Activated CD4-positive, alpha-beta T cell treated with anti-CD3 and anti-CD28 coated beads, Interleukin-2, amount 10 ng/mL, durations not matched to agents 7 days and 5 days (primary cell): Measurements from ENCODE around the gene SLC16A12. TPM values are rescaled to one million over a fixed set of nuclear protein-coding genes. Genes with fewer than 3 reads are reported as not detected.
A peak's percentile ranks its signal among the peaks of the same experiment; 100 is the strongest.
"Not testable (repeated sequence)": the region's sequence is repeated elsewhere in the genome, so short reads cannot be mapped to it uniquely, and the experiment has no call there.

Experiments
- CTCF ChIA-PET: fragments of 350-600 bp; sonication (Branson Sonifier 250); formaldehyde crosslinking; loops from one replicate; lab custom pipeline; 2021; ENCODE audit warnings: antibody characterized with exemption; lab: Charles Lee
- POLR2A ChIA-PET: fragments of 350-600 bp; sonication (Branson Sonifier 250); formaldehyde crosslinking; loops from one replicate; lab custom pipeline; 2021; ENCODE audit warnings: antibody characterized with exemption; lab: Charles Lee
- DNase-seq: peaks from one replicate; pipeline ENCODE4 v3.0.0-alpha.2; 2020
- H3K27ac Mint-ChIP-seq: one replicate; pipeline ENCODE4 v1.8.0; 2021; ENCODE audit warnings: mild to moderate bottlenecking, moderate library complexity, mixed read lengths
- H3K27me3 Mint-ChIP-seq: one replicate; pipeline ENCODE4 v1.8.0; 2021; ENCODE audit warnings: mixed read lengths
- H3K36me3 Mint-ChIP-seq: one replicate; pipeline ENCODE4 v1.8.0; 2021; ENCODE audit warnings: low read depth, mixed read lengths
- H3K4me1 Mint-ChIP-seq: one replicate; pipeline ENCODE4 v1.8.0; 2021; ENCODE audit warnings: mixed read lengths
- H3K4me3 Mint-ChIP-seq: one replicate; pipeline ENCODE4 v1.8.0; 2021; ENCODE audit warnings: mild to moderate bottlenecking, moderate library complexity, mixed read lengths
- H3K9me3 Mint-ChIP-seq: one replicate; pipeline ENCODE4 v1.8.0; 2021; ENCODE audit warnings: mixed read lengths
- total RNA-seq, 2 experiments: library from RNA; stranded (reverse); gene quantifications; one replicate each; pipeline ENCODE4 v1.2.3, GENCODE V29; 2021

The SLC16A12 gene
- total RNA-seq, 2 experiments from 2014 or later = not detected

DNA sequence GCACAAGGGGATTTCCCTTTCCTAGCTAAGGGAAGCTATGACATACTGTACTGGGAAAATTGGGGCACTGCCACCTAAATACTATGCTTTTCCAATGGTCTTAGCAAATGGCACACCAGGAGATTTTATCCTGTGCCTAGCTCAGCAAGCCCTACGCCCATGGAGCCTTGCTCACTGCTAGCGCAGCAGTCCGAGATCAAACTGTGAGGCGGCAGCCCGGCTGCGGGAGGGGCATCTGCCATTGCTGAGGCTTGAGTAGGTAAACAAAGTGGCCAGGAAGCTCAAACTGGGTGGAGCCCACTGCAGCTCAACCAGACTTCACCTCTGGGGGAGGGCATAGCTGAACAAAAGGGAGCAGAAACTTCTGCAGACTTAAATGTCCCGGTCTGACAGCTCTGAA is 90.6 kb downstream of the SLC16A12 start:
- POLR2A ChIA-PET, H3K4me3 Mint-ChIP-seq, H3K9me3 Mint-ChIP-seq, DNase-seq, H3K27ac Mint-ChIP-seq, H3K36me3 Mint-ChIP-seq, H3K4me1 Mint-ChIP-seq: not testable (repeated sequence)
- CTCF ChIA-PET = interaction anchor here (0.6 to 1.5 kb wide), 2 partner anchors 12 to 14 kb away, joined by 3 read pairs; no protein-coding TSS in a partner anchor
- peaks cover 30% of the 10 kb centered on the region for H3K27me3 Mint-ChIP-seq

- no peaks in the 10 kb centered on the region for H3K36me3 Mint-ChIP-seq
- peaks cover 32% of the 10 kb centered on the region for H3K27me3 Mint-ChIP-seq
- H3K9me3 Mint-ChIP-seq = no peaks in the 10 kb centered on the region
- POLR2A ChIA-PET = no interaction called here
- no peak overlapping the region for H3K4me3 Mint-ChIP-seq
- no peak overlapping the region for H3K27ac Mint-ChIP-seq
- CTCF ChIA-PET = no interaction called here
- no peak for DNase-seq
- no peaks in the 10 kb centered on the region for H3K4me1 Mint-ChIP-seq
Measured at GRCh38 chr10:89442289-89442688, 93.1 kb downstream of the SLC16A12 start.

- DNase-seq = no peak
- Mint-ChIP-seq H3K27ac (no peak overlapping the region), H3K27me3 (peaks cover 31% of the 10 kb centered on the region), H3K36me3 (no peaks in the 10 kb centered on the region), H3K9me3 (no peaks in the 10 kb centered on the region), H3K4me1 (no peaks in the 10 kb centered on the region), H3K4me3 (no peak overlapping the region)
- ChIA-PET POLR2A (no interaction called here), CTCF (no interaction called here)
Measured at GRCh38 chr10:89440226-89441009, 95.0 kb downstream of the SLC16A12 start.

GRCh38 chr10:89438525-89438924 is 96.9 kb downstream of the SLC16A12 start:
- DNase-seq = no peak
- no peaks in the 10 kb centered on the region for H3K4me1 Mint-ChIP-seq
- H3K4me3 Mint-ChIP-seq = no peak overlapping the region
- ChIA-PET POLR2A (no interaction called here), CTCF (no interaction called here)
- no peak overlapping the region for H3K27ac Mint-ChIP-seq
- H3K27me3 Mint-ChIP-seq = peaks cover 43% of the 10 kb centered on the region
- H3K9me3 Mint-ChIP-seq = no peaks in the 10 kb centered on the region
- H3K36me3 Mint-ChIP-seq = no peaks in the 10 kb centered on the region

GRCh38 chr10:89431977-89432376 is 103.4 kb downstream of the SLC16A12 start:
- DNase-seq = no peak
- peaks cover 42% of the 10 kb centered on the region for H3K27me3 Mint-ChIP-seq
- H3K4me1 Mint-ChIP-seq = no peaks in the 10 kb centered on the region
- no peak overlapping the region for H3K27ac Mint-ChIP-seq
- ChIA-PET POLR2A (no interaction called here), CTCF (interaction anchor here (0.6 kb wide), 1 partner anchor 337 kb away, joined by 3 read pairs; no protein-coding TSS in a partner anchor)
- no peaks in the 10 kb centered on the region for H3K36me3 Mint-ChIP-seq
- H3K9me3 Mint-ChIP-seq = no peaks in the 10 kb centered on the region
- H3K4me3 Mint-ChIP-seq = no peak overlapping the region

- Mint-ChIP-seq H3K4me1 (no peaks in the 10 kb centered on the region), H3K36me3 (no peaks in the 10 kb centered on the region), H3K27ac (no peak overlapping the region), H3K27me3 (peaks cover 18% of the 10 kb centered on the region), H3K4me3 (no peak overlapping the region), H3K9me3 (no peaks in the 10 kb centered on the region)
- DNase-seq = no peak
- ChIA-PET POLR2A (no interaction called here), CTCF (no interaction called here)
Measured at GRCh38 chr10:89428877-89429276, 106.5 kb downstream of the SLC16A12 start.

DNA sequence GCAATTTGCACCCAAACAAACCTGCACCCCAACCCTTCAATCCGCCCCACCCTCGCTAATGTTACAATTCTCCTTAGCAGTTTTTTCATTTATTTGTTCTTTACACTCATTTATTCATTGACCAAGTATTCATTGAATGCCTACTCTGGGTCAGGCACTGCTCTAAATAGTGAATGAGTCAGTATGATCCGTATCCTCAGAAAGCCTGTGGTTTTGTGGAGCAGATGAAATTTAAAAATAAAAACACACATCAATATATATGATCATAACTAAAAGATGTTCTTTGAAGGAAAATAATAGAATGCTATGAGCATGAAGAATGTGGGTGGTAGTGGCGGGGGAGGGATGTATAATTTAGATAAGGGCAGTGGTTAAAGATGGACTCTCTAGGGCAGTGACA is 107.8 kb downstream of the SLC16A12 start:
- DNase-seq = no peak
- peaks cover 3% of the 10 kb centered on the region for H3K36me3 Mint-ChIP-seq
- no peak overlapping the region for H3K27ac Mint-ChIP-seq
- CTCF ChIA-PET = no interaction called here
- peaks cover 9% of the 10 kb centered on the region for H3K27me3 Mint-ChIP-seq
- POLR2A ChIA-PET = interaction anchor here (0.7 kb wide), 1 partner anchor 274 kb away, joined by 5 read pairs; the partner anchor contains the start of gene KIF20B
- H3K4me1 Mint-ChIP-seq = no peaks in the 10 kb centered on the region
- H3K9me3 Mint-ChIP-seq = no peaks in the 10 kb centered on the region
- H3K4me3 Mint-ChIP-seq = no peak overlapping the region

- peak; percentile 34 for DNase-seq
Measured at GRCh38 chr10:89426230-89426868, 109.0 kb downstream of the SLC16A12 start.

DNA sequence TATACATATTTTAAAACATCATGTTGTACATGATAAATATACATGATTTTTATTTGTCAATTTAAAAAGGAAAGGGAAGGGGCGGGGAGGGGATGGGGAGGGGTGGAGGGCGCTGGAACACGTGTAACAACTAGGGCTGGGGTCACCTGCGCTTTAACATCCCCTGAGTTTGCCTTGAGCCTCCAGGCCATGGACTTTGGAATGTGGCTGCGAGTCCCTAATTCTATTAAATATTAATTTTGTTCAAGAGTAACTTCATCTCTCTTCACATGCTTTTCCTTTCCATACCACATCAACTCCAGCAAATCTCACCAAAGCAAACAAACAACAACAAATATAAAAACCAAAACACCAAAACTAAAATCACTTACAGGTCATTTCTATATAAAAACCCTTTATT is 110.4 kb downstream of the SLC16A12 start:
- no peak overlapping the region for H3K4me3 Mint-ChIP-seq
- DNase-seq = no peak
- CTCF ChIA-PET = no interaction called here
- no peaks in the 10 kb centered on the region for H3K9me3 Mint-ChIP-seq
- H3K27me3 Mint-ChIP-seq = peaks cover under 1% of the 10 kb centered on the region
- peaks cover 25% of the 10 kb centered on the region for H3K36me3 Mint-ChIP-seq
- peaks cover 12% of the 10 kb centered on the region for H3K4me1 Mint-ChIP-seq
- POLR2A ChIA-PET = no interaction called here
- no peak overlapping the region for H3K27ac Mint-ChIP-seq

More at GRCh38 chr10:89426230-89426868, 109.0 kb downstream of the SLC16A12 start:
- Mint-ChIP-seq H3K27ac (no peak overlapping the region), H3K9me3 (no peaks in the 10 kb centered on the region), H3K36me3 (peaks cover 12% of the 10 kb centered on the region), H3K4me3 (no peak overlapping the region), H3K27me3 (peaks cover 2% of the 10 kb centered on the region), H3K4me1 (peaks cover 2% of the 10 kb centered on the region)
- ChIA-PET POLR2A (no interaction called here), CTCF (no interaction called here)

DNA sequence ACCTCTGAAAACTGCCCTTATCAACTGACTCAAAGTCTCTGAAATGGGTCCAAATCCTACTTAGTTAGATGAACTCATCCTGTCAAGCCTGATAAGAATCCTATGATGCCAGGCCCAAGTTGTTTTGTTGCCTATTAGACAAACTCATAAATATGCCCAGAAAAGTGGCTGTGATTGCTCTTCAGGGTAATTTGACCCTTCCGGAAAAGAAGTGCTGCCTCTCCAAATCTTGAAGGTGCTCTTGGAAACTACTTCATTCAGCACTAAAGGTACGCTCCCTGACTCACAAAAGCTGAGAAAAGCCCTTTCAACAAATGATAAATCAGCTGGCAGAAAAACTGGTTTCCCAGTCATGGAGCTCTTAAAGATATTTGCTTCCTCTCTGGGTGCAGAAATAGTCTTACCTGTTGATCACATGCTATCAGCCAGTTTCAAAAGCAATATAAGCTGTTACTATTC is 114.3 kb downstream of the SLC16A12 start:
- H3K27me3 Mint-ChIP-seq = no peaks in the 10 kb centered on the region
- CTCF ChIA-PET = no interaction called here
- no peak overlapping the region for H3K4me3 Mint-ChIP-seq
- H3K4me1 Mint-ChIP-seq = peaks cover 39% of the 10 kb centered on the region
- H3K27ac Mint-ChIP-seq = no peak overlapping the region
- DNase-seq = no peak
- no peaks in the 10 kb centered on the region for H3K9me3 Mint-ChIP-seq
- POLR2A ChIA-PET = interaction anchor here (0.8 kb wide), 1 partner anchor 86 kb away, joined by 3 read pairs; no protein-coding TSS in a partner anchor
- H3K36me3 Mint-ChIP-seq = peaks cover 49% of the 10 kb centered on the region

- Mint-ChIP-seq H3K27ac (peak overlapping the region; percentile 32), H3K36me3 (peaks cover 59% of the 10 kb centered on the region), H3K4me3 (peak overlapping the region; percentile 36), H3K27me3 (no peaks in the 10 kb centered on the region), H3K4me1 (peaks cover 42% of the 10 kb centered on the region), H3K9me3 (no peaks in the 10 kb centered on the region)
- POLR2A ChIA-PET = interaction anchor here (0.8 kb wide), 1 partner anchor 28 kb away, joined by 5 read pairs; no protein-coding TSS in a partner anchor
- DNase-seq = no peak
- CTCF ChIA-PET = interaction anchor here (1.5 kb wide), 1 partner anchor 36 kb away, joined by 4 read pairs; no protein-coding TSS in a partner anchor
Measured at GRCh38 chr10:89419548-89419947, 115.8 kb downstream of the SLC16A12 start.

DNA sequence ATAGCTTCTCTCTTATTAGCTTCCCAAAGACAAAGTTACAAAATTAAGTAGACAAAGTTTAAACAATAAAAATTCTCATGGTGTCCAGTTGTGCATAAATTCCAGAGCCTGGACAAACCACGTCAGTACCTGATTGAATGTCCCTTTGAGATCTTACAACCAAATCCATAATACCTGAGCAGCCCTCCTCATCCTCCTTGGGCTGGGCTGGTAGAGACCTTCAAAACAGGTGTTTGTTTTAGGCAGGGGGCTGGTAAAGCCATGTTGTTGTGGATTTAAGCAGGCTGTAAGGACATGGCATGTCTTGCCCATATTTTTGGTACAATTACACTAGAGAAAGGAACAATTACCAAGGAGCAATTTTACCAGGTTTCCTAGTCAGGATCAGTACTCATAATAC is 118.9 kb downstream of the SLC16A12 start:
- Mint-ChIP-seq H3K27ac (peak overlapping the region; percentile 95), H3K36me3 (peaks cover 65% of the 10 kb centered on the region), H3K4me1 (peaks cover 61% of the 10 kb centered on the region), H3K9me3 (peaks cover 9% of the 10 kb centered on the region), H3K4me3 (peak overlapping the region; percentile 79), H3K27me3 (no peaks in the 10 kb centered on the region)
- POLR2A ChIA-PET = interaction anchor here (0.7 to 1.2 kb wide), 2 partner anchors 111 to 285 kb away, joined by 3 read pairs; no protein-coding TSS in a partner anchor
- DNase-seq = no peak
- CTCF ChIA-PET = no interaction called here
